LHCN-M2 (cell line): ENCODE data around the gene UBASH3A. TPM values are rescaled to one million over a fixed set of nuclear protein-coding genes. Genes with fewer than 3 reads are reported as not detected.
A peak's percentile ranks its signal among the peaks of the same experiment; 100 is the strongest.

Experiments
- DNase-seq: peaks from one replicate; pipeline ENCODE4 v3.0.0-alpha.2; 2012; ENCODE audit warnings: low read depth
- total RNA-seq: library from RNA; depleted of rRNA; stranded (reverse); fragments of >200 nt; gene quantifications from 2 replicates; pipeline ENCODE4 v1.2.3, GENCODE V29; 2014; rRNA removed

UBASH3A gene
- total RNA-seq, 1 experiment from 2014 or later: not detected

DNA sequence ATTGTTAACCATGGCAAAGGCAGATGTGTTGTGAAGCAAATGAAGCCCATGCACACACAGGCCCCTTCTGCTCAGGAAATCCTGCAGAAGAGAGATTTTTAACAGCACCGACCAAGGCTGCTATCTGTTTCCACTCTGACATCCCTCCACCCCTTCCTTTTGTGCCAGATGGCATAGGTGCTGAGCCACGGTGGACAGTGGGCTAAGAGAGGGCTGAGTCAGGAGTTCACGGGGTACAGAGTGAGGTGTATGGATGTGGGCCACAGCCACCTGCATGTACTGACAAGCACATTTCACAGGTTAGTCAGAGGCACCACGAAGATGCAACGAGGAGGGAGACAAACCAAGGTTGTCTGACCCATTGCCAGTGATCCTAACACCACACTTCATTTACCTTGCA lies 82.8 kb downstream of the UBASH3A start:
- no peak for DNase-seq

DNA sequence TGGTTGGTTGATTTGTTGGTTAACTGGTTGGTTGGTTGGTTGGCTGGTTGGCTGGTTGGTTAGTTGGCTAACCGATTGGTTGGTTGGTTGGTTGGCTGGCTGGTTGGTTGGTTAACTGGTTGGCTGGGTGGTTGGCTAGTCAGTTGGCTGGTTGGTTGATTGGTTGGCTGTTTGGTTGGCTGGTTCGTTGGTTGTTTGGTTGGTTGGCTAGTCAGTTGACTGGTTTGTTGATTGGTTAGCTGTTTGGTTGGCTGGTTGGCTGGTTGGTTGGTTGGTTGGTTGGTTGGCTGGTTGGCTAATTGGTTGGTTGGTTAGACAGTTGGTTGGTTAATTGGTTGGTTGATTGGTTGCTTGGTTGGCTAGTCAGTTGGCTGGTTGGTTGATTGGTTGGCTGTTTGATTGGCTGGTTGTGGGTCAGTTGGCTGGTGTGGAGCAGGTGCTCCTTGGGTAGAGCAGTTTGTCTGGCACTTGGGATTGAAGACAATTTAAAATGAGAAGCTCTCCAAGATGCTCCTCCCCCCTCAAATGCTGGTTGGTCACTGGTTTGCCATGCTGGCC lies 85.4 kb downstream of the UBASH3A start:
- no peak for DNase-seq

DNA sequence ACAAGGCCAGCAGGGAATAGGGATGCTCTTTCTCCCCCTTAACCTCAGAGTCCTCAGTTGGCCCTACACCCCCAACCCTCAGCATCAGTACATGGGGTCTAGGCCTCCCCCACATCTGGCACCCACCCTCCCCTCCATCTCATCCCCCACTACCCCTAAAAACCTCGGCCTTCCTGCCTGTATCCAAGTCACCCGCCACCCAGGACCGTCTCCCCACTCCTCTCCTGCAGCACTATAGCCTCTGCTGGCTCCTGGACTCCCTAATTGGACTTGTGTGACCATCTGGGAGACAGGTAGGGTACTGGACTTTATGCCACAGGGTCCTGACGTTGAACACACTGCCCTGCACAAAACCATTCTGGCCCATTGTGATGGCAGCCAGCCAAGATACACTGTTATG lies 86.3 kb downstream of the UBASH3A start:
- DNase-seq: no peak

GRCh38 chr21:42490720-42491119 lies 87.0 kb downstream of the UBASH3A start:
- DNase-seq: no peak

DNA sequence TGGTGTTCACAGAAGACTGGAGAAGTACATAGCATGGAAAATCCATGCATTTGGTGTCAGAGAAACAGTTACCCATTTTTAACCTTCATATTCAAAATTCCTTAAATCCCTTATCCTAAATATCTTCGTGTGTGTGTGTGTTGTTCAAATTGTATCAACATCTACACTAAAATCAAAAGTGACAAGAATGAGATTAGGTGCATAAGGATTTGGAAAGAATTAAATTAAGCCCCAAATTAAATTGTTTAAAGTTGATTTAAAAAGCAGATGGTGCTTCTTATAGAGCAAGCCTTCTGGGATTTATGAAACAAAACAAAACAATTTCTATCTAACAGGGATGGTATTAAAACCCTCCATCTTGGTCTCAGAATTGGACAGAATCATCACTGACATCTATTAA lies 87.6 kb downstream of the UBASH3A start:
- DNase-seq: no peak

GRCh38 chr21:42492201-42492600 lies 88.5 kb downstream of the UBASH3A start:
- no peak for DNase-seq

DNA sequence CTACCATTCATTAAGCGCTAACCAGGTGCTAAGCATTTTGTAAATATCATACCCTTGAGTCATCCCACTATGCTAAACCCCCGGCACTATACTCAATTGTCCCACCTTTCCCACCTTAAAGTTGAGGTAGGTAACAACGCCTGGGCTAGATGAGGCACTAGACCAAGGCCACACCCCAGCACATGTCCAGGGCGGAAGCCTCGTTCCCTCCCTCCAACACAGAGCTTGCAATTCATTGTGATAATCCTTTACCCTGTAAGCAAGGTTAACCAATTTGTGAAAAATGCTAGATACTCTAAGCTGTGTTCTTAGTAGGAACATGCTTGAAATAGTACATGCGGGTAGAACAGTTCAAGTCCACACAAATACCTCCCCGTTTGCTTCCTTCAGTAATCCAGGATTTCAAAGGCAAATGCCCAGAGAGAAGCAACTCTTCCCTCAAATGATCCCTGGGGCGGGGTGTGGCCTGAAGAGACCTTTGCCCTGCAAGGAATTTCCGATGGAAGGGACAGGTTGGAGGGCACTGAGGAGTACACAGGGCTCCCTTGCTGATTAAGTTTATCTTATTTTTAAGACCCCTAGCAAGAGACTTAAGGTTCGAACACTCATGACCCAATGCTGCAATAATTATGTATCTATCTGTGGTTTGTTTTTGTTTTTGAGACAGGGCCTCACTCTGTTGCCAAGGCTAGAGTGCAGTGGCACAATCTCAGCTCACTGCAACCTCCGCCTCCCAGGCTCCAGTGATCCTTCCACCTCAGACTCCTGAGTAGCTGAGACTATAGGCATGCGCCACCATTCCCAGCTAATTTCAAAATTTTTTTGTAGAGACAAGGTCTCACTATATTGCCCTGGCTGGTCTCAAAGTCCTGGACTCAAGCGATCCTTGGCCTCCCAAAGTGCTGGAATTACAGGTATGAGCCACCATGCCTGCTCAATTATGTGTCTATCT lies 89.7 kb downstream of the UBASH3A start:
- no peak for DNase-seq

DNA sequence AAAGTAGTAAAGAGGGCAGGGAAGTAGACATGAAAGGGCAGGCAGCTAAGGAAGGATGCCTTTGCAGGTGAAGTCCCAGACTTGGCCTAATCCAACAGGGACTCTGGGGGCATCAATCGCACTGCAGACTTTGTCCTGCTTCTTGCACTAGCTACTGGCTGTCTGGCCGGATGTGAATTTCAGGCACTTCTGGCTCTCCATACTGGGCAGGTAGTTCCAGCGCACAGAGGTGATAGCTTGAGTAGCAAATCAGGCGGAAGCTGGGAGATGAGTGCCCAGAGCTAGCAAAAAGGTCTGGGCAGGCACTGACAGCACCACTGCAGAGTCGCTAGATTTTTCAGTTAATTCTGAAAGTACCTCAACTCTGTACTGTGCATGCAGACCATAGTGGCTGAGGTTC lies 91.3 kb downstream of the UBASH3A start:
- no peak for DNase-seq

DNA sequence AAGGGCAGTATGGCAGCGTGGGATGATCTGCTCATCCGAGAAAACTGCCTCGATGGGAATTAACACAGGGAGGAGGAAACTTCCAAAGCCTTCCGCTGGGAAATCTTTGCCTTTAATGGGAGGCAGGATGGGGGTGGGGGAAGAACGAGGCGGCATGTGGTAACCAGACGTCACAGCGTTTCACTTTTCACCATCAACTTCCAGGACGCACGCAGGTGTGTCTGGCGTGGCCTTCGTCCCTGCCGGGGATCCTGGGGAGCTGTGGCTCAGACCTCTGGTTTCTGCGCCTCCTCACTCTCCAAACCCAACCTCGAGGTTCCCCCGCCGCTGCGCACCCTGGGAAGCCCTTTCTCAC lies 92.0 kb downstream of the UBASH3A start:
- DNase-seq: no peak

- DNase-seq: peak; percentile 67
These were observed 92.6 kb downstream of the UBASH3A start, which contains the start of gene RSPH1 for GRCh38 chr21:42496120-42496838. Gene RSPH1 (minus strand): TSS chr21:42496224. CDS start chr21:42496186, 38 bp downstream.

GRCh38 chr21:42496839-42497202 lies 93.1 kb downstream of the UBASH3A start:
- DNase-seq: no peak

Other genes with a start within 250 kb of the UBASH3A start
- not detected in 2 replicates for gene ABCG1, start 184.8 kb upstream of the UBASH3A start, total RNA-seq
- gene TFF3, start 88.5 kb upstream of the UBASH3A start, total RNA-seq: not detected in 2 replicates
- not detected in 2 replicates for gene TFF2, start 52.9 kb upstream of the UBASH3A start, total RNA-seq
- gene TFF1, start 37.4 kb upstream of the UBASH3A start, total RNA-seq: not detected in 2 replicates
- gene TMPRSS3, start 7.8 kb upstream of the UBASH3A start, total RNA-seq: not detected in 2 replicates
- not detected in 2 replicates for gene RSPH1, start 92.3 kb downstream of the UBASH3A start, total RNA-seq
- gene SLC37A1, start 110.0 kb downstream of the UBASH3A start, total RNA-seq: not detected in 2 replicates
- gene PDE9A, start 249.7 kb downstream of the UBASH3A start, total RNA-seq: not detected in 2 replicates